RPMI7951 (cell line): ENCODE results near the gene TSPAN33. TPM values are rescaled to one million over a fixed set of nuclear protein-coding genes. Genes with fewer than 3 reads are reported as not detected.

Experiments used
- DNase-seq: peaks from one replicate; pipeline ENCODE4 v3.0.0-alpha.2; 2012; ENCODE audit warnings: low read depth
- total RNA-seq: library from RNA; depleted of rRNA; stranded (reverse); fragments of >200 nt; shearing (Covaris generic); gene quantifications from 2 replicates; pipeline ENCODE4 v1.2.3, GENCODE V29; 2014

The TSPAN33 gene
- total RNA-seq, 1 experiment from 2014 or later = 1.1 TPM

GRCh38 chr7:129136887-129137642 is 7.4 kb upstream of the TSPAN33 start:
- DNase-seq = no peak

GRCh38 chr7:129143724-129144094 is 798 bp upstream of the TSPAN33 start:
- DNase-seq = no peak

GRCh38 chr7:129144834-129145668 is 544 bp downstream of the TSPAN33 start:
- DNase-seq = no peak

- DNase-seq = no peak
Measured at GRCh38 chr7:129146237-129146979, 1.9 kb downstream of the TSPAN33 start.

GRCh38 chr7:129147731-129148130 is 3.2 kb downstream of the TSPAN33 start:
- DNase-seq = no peak

GRCh38 chr7:129149511-129149910 is 5.0 kb downstream of the TSPAN33 start:
- no peak for DNase-seq

- DNase-seq = no peak
Measured at GRCh38 chr7:129150199-129150996, 5.9 kb downstream of the TSPAN33 start.

- DNase-seq = no peak
Measured at GRCh38 chr7:129157651-129158050, 13.1 kb downstream of the TSPAN33 start.

- DNase-seq = no peak
Measured at GRCh38 chr7:129159539-129159938, 15.0 kb downstream of the TSPAN33 start.

- no peak for DNase-seq
Measured at GRCh38 chr7:129160161-129160905, 15.8 kb downstream of the TSPAN33 start.

- DNase-seq = no peak
Measured at GRCh38 chr7:129161524-129162225, 17.2 kb downstream of the TSPAN33 start.

GRCh38 chr7:129162732-129163131 is 18.2 kb downstream of the TSPAN33 start:
- no peak for DNase-seq

- DNase-seq = peak; percentile 50
Measured at GRCh38 chr7:129163875-129164544, 19.5 kb downstream of the TSPAN33 start.

- DNase-seq = no peak
Measured at GRCh38 chr7:129166745-129167144, 22.2 kb downstream of the TSPAN33 start.

- DNase-seq = no peak
Measured at GRCh38 chr7:129167817-129168216, 23.3 kb downstream of the TSPAN33 start.

- DNase-seq = no peak
Measured at GRCh38 chr7:129168231-129169021, 23.9 kb downstream of the TSPAN33 start.

- DNase-seq = peak; percentile 21
Measured at GRCh38 chr7:129169171-129169671, 24.7 kb downstream of the TSPAN33 start.

- DNase-seq = no peak
Measured at GRCh38 chr7:129169686-129170440, 25.4 kb downstream of the TSPAN33 start.
